ENCODE results near the gene RASL10B.
"Not testable (repeated sequence)": the region's sequence is repeated elsewhere in the genome, so short reads cannot be mapped to it uniquely, and the experiment has no call there.

The RASL10B gene

DNA sequence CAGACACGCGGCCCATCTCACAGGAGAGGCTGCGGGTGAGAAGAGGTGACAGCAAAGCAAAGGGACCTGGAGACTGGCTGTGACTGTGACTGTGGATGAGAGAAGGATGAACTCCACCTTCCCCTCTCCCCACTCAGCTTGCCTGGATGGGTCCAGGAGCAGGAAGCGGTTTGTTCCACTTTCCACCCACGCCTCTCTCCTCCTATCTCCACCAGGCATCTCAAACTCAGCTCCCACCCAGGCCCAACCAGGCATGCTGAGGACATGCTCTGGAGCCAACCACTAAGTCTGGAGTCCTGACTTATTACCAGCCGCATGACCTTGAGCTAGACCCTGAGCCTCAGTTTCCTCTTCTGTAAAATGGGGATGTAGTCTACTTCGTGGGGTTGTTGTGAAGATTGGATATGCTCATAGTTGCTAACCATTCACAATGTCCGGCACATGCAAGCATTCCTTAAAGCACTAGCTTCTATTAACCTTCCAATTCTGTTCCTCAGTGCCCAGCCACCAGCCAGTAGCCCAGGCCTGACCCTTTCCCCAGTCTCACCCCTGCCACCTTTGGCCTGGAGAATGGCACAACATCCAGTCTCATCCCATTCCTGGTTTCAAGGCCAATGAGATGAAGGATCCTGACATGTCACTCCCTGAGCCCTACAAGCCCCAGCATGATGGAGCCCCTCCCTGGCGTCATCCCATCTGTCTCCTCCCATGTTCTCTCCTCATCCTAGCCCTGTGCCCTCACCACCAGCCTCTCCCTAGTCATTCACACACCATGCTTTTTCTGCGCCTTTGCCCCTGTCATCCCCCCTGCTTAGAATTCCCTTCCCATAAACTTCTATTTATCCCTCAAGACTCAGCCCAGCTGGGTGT lies 19.3 kb downstream of the RASL10B start:
- TF ChIP-seq, protein P1, sequence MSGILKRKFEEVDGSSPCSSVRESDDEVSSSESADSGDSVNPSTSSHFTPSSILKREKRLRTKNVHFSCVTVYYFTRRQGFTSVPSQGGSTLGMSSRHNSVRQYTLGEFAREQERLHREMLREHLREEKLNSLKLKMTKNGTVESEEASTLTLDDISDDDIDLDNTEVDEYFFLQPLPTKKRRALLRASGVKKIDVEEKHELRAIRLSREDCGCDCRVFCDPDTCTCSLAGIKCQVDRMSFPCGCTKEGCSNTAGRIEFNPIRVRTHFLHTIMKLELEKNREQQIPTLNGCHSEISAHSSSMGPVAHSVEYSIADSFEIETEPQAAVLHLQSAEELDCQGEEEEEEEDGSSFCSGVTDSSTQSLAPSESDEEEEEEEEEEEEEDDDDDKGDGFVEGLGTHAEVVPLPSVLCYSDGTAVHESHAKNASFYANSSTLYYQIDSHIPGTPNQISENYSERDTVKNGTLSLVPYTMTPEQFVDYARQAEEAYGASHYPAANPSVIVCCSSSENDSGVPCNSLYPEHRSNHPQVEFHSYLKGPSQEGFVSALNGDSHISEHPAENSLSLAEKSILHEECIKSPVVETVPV (CRISPR knock-in tag; IDR thresholded peaks at IDR 0.05) = no peak
- TF ChIP-seq, protein P2, sequence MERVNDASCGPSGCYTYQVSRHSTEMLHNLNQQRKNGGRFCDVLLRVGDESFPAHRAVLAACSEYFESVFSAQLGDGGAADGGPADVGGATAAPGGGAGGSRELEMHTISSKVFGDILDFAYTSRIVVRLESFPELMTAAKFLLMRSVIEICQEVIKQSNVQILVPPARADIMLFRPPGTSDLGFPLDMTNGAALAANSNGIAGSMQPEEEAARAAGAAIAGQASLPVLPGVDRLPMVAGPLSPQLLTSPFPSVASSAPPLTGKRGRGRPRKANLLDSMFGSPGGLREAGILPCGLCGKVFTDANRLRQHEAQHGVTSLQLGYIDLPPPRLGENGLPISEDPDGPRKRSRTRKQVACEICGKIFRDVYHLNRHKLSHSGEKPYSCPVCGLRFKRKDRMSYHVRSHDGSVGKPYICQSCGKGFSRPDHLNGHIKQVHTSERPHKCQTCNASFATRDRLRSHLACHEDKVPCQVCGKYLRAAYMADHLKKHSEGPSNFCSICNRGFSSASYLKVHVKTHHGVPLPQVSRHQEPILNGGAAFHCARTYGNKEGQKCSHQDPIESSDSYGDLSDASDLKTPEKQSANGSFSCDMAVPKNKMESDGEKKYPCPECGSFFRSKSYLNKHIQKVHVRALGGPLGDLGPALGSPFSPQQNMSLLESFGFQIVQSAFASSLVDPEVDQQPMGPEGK (CRISPR knock-in tag; IDR thresholded peaks at IDR 0.05; ENCODE audit: borderline replicate concordance) = no peak
- TF ChIP-seq CSDC2 (CRISPR knock-in tag; IDR thresholded peaks at IDR 0.05) = no peak
- TF ChIP-seq ZNF70 (CRISPR knock-in tag; IDR thresholded peaks at IDR 0.05) = no peak
- no peak for TF ChIP-seq GLIS3 (CRISPR knock-in tag; IDR thresholded peaks at IDR 0.05)
- TF ChIP-seq OSR1 (CRISPR knock-in tag; IDR thresholded peaks at IDR 0.05) = no peak
- no peak for TF ChIP-seq ZC3H10 (CRISPR knock-in tag; IDR thresholded peaks at IDR 0.05)
- no peak for TF ChIP-seq ARNTL (CRISPR knock-in tag; IDR thresholded peaks at IDR 0.05; ENCODE audit: borderline replicate concordance, low read depth)
- TF ChIP-seq ISL1 (CRISPR knock-in tag; IDR thresholded peaks at IDR 0.05) = no peak
- TF ChIP-seq BACH2 (CRISPR knock-in tag; IDR thresholded peaks at IDR 0.05; ENCODE audit: borderline replicate concordance) = no peak
- no peak for TF ChIP-seq PPARA (CRISPR knock-in tag; IDR thresholded peaks at IDR 0.05; ENCODE audit: borderline replicate concordance)
- TF ChIP-seq TOX (CRISPR knock-in tag; IDR thresholded peaks at IDR 0.05; ENCODE audit: borderline replicate concordance) = no peak
- TF ChIP-seq, protein P3, sequence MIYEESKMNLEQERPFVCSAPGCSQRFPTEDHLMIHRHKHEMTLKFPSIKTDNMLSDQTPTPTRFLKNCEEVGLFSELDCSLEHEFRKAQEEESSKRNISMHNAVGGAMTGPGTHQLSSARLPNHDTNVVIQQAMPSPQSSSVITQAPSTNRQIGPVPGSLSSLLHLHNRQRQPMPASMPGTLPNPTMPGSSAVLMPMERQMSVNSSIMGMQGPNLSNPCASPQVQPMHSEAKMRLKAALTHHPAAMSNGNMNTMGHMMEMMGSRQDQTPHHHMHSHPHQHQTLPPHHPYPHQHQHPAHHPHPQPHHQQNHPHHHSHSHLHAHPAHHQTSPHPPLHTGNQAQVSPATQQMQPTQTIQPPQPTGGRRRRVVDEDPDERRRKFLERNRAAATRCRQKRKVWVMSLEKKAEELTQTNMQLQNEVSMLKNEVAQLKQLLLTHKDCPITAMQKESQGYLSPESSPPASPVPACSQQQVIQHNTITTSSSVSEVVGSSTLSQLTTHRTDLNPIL (CRISPR knock-in tag; IDR thresholded peaks at IDR 0.05; ENCODE audit: low read depth) = no peak
- no peak for ATAC-seq

DNA sequence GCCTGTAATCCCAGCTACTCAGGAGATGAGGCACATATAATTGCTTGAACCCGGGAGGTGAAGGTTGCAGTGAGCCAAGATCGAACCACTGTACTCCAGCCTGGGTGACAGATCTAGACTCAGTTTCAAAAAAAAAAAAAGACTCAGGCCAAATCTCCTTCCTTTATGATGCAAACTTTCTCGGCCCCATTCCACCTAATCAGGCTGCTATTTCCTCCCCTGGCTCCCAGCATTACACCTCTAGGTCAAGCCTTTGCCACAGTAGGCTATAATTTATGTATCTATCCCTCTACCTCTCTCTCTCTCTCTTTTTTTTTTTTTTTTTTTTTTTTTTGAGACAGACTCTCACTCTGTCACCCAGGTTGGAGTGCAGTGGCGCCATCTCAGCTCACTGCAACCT lies 20.1 kb downstream of the RASL10B start:
- ATAC-seq = not testable (repeated sequence)

DNA sequence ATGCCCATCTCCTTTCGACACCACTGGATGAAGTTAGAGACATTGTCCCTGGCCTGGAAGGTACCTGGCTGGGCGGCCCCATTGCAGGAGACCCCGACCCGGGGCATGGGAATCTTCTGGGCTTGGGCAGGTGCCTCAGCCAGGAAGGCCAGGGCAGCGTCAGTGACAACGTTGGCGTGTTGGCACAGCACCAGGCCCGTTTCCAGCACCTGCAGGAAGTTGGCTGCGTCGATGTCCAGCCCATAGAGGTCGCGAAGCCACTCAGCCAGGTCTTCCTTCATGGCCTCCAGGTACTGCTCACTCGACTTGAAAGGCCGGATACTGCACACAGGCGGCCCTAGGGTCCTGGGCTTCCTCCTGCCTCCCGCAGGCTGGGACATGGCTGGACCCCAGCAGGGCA lies 21.0 kb downstream of the RASL10B start:
- TF ChIP-seq, protein P4, sequence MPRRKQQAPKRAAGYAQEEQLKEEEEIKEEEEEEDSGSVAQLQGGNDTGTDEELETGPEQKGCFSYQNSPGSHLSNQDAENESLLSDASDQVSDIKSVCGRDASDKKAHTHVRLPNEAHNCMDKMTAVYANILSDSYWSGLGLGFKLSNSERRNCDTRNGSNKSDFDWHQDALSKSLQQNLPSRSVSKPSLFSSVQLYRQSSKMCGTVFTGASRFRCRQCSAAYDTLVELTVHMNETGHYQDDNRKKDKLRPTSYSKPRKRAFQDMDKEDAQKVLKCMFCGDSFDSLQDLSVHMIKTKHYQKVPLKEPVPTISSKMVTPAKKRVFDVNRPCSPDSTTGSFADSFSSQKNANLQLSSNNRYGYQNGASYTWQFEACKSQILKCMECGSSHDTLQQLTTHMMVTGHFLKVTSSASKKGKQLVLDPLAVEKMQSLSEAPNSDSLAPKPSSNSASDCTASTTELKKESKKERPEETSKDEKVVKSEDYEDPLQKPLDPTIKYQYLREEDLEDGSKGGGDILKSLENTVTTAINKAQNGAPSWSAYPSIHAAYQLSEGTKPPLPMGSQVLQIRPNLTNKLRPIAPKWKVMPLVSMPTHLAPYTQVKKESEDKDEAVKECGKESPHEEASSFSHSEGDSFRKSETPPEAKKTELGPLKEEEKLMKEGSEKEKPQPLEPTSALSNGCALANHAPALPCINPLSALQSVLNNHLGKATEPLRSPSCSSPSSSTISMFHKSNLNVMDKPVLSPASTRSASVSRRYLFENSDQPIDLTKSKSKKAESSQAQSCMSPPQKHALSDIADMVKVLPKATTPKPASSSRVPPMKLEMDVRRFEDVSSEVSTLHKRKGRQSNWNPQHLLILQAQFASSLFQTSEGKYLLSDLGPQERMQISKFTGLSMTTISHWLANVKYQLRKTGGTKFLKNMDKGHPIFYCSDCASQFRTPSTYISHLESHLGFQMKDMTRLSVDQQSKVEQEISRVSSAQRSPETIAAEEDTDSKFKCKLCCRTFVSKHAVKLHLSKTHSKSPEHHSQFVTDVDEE (CRISPR knock-in tag; IDR thresholded peaks at IDR 0.05) = no peak
- TF ChIP-seq ZFP30 (CRISPR knock-in tag; IDR thresholded peaks at IDR 0.05) (no peak), BACH2 (CRISPR knock-in tag; IDR thresholded peaks at IDR 0.05; ENCODE audit: borderline replicate concordance) (no peak), TOX (CRISPR knock-in tag; IDR thresholded peaks at IDR 0.05; ENCODE audit: borderline replicate concordance) (no peak), TCF4 (CRISPR knock-in tag; IDR thresholded peaks at IDR 0.05; ENCODE audit: borderline replicate concordance) (no peak), ZC3H10 (CRISPR knock-in tag; IDR thresholded peaks at IDR 0.05) (no peak), SNAI2 (CRISPR knock-in tag; IDR thresholded peaks at IDR 0.05) (no peak), ARNTL (CRISPR knock-in tag; IDR thresholded peaks at IDR 0.05; ENCODE audit: borderline replicate concordance, low read depth) (no peak), GLIS3 (CRISPR knock-in tag; IDR thresholded peaks at IDR 0.05) (no peak), ZFP3 (CRISPR knock-in tag; IDR thresholded peaks at IDR 0.05) (no peak), RARB (CRISPR knock-in tag; IDR thresholded peaks at IDR 0.05) (no peak), ISL1 (CRISPR knock-in tag; IDR thresholded peaks at IDR 0.05) (no peak)
- TF ChIP-seq, protein P3 (CRISPR knock-in tag; IDR thresholded peaks at IDR 0.05; ENCODE audit: low read depth) = no peak
- TF ChIP-seq, protein P5, sequence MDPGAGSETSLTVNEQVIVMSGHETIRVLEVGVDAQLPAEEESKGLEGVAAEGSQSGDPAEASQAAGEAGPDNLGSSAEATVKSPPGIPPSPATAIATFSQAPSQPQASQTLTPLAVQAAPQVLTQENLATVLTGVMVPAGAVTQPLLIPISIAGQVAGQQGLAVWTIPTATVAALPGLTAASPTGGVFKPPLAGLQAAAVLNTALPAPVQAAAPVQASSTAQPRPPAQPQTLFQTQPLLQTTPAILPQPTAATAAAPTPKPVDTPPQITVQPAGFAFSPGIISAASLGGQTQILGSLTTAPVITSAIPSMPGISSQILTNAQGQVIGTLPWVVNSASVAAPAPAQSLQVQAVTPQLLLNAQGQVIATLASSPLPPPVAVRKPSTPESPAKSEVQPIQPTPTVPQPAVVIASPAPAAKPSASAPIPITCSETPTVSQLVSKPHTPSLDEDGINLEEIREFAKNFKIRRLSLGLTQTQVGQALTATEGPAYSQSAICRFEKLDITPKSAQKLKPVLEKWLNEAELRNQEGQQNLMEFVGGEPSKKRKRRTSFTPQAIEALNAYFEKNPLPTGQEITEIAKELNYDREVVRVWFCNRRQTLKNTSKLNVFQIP (CRISPR knock-in tag; IDR thresholded peaks at IDR 0.05; ENCODE audit: borderline replicate concordance, low read depth) = no peak
- ATAC-seq = no peak
